GM18868 (cell line): ENCODE data around the gene ACTL7B.
A peak's percentile ranks its signal among the peaks of the same experiment; 100 is the strongest.
"Not testable (repeated sequence)": the region's sequence is repeated elsewhere in the genome, so short reads cannot be mapped to it uniquely, and the experiment has no call there.

ENCODE experiments used
- ATAC-seq: cut with Tn5 transposase; IDR thresholded peaks from one replicate; pipeline ENCODE4 v1.9.1; 2021; ENCODE audit warnings: mild to moderate bottlenecking, moderate library complexity; ENCODE audit not compliant: unreplicated experiment

Gene ACTL7B

GRCh38 chr9:108845507-108845906 is 10.3 kb downstream of the ACTL7B start:
- no peak for ATAC-seq

- ATAC-seq = no peak
Observed at GRCh38 chr9:108844856-108845255, 10.9 kb downstream of the ACTL7B start.

GRCh38 chr9:108844391-108844790 is 11.4 kb downstream of the ACTL7B start:
- no peak for ATAC-seq

DNA sequence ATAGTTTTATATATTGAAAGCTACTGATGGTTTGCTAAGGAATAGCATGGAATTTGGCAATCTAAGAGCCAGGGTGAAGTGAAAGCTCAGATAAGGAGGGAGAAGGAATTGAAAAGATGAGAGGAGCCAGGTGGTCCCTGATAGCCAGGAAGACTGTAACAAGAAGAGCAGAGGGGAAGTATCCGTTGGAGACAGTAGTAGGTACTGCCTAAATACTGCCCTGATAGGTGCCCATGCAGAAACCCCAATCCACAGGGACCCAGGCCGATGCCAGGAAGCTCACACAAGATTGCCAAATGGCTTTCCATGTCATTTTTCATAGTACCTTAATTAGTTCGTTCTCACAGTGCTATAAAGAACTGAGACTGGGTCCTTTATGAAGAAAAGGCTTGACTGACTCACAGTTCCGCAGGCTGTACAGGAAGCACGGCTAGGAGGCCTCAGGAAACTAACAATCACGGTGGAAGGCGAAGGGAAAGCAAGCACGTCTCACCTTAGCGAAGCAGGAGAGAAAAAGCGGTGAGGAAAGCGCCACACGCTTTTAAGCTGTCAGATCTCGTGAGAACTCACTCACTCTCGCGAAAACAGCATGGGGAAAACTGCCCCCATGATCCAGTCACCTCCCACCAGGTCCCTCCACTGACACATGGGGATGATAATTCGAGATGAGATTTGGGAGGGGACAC is 13.0 kb downstream of the ACTL7B start:
- ATAC-seq = peak; percentile 65

- not testable (repeated sequence) for ATAC-seq
Observed at GRCh38 chr9:108839561-108839960, 16.2 kb downstream of the ACTL7B start.

GRCh38 chr9:108838017-108838416 is 17.8 kb downstream of the ACTL7B start:
- ATAC-seq = no peak

DNA sequence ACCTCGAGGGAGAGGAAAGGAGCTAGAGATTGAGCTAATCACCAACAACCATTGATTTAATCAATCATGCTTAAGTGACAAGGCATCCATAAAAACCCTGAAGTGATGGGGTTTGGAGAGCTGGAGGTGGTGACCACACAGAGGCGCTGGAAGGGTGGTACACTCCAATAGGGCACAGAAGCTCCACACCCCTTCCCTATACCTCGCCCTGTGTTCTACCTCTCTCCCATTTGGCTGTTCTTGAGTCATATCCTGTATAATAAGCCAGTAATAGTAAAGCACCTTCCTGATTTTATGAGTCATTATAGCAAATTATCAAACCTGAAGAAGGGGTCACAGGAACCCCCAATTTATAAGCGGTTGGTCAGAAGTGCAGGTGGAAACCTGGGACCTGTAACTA is 18.3 kb downstream of the ACTL7B start:
- no peak for ATAC-seq

GRCh38 chr9:108836781-108837180 is 19.0 kb downstream of the ACTL7B start:
- ATAC-seq = no peak

DNA sequence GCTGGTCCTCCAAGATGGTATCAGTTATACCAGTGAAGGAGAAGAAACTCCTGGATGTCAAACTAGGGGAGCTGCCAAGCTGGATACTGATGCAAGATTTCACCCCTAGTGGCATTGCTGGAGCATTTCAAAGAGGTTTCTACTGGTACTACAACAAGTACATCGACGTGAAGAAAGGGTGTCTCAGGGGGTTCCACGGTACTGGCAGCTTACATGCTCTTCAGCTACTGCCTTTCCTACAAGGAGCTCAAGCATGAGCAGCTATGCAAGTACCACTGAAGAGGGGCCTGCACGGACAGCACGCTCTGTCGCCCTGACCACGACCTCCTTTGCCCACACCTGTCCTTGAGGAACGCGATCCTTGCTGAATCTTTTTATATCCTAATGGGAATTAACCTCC is 19.5 kb downstream of the ACTL7B start:
- ATAC-seq = no peak

- no peak for ATAC-seq
Observed at GRCh38 chr9:108835831-108836230, 20.0 kb downstream of the ACTL7B start.

GRCh38 chr9:108834959-108835665 is 20.7 kb downstream of the ACTL7B start:
- ATAC-seq = no peak

GRCh38 chr9:108832179-108832500 is 23.6 kb downstream of the ACTL7B start:
- no peak for ATAC-seq

GRCh38 chr9:108831496-108832178 is 24.1 kb downstream of the ACTL7B start:
- ATAC-seq = no peak

DNA sequence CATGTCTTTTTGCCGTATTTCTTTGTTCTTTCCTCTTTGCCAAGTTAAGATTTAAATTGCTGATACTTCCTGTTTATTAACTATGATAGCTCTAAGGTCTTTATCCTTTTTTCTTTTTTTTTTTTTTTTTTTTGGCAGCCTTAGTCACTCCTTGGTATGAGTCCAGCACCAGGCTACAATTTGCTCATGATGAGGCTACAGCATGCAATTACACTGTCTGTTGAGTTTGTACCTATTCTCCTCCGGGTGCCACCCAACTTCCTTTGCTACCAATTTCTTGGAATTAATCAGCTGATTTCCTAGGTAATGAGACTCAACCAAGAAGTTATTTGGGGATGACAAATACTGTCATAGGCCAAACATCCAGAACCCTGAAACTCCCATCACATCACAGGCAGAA is 25.5 kb downstream of the ACTL7B start:
- ATAC-seq = no peak

GRCh38 chr9:108823829-108824228 is 32.0 kb downstream of the ACTL7B start:
- ATAC-seq = no peak

GRCh38 chr9:108816037-108816436 is 39.7 kb downstream of the ACTL7B start:
- ATAC-seq = no peak

- no peak for ATAC-seq
Observed at GRCh38 chr9:108815156-108815555, 40.6 kb downstream of the ACTL7B start.

DNA sequence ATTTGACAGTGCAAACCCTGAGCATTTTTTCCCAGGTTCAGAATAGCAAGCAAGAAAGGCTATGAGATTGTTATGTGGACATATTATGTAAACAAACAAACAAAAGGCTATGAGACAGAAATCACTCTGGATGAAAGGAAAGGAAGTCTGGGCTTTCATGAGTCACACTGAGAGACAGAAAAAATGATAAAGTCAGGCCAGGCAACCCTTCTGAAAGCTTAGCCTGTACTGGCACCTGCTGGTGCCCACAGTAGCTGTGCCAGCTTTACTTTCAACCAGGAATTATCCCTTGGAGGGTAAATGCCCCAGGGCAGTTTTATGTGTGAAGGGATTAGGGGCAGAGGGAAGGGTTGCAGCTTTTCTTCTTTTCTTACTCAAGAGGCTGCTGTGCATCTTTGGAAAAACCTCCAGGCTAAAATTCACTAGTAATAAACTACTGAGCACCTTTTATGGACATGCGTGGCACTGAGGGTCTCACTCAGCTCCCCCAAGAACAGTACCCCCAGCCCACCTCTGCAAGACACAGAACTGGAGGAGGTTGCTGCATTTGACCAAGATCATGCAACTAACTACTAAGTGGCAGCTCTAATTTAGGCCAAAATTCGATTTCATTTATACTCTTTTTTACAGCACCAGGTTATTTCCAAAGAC is 41.7 kb downstream of the ACTL7B start:
- ATAC-seq = no peak

DNA sequence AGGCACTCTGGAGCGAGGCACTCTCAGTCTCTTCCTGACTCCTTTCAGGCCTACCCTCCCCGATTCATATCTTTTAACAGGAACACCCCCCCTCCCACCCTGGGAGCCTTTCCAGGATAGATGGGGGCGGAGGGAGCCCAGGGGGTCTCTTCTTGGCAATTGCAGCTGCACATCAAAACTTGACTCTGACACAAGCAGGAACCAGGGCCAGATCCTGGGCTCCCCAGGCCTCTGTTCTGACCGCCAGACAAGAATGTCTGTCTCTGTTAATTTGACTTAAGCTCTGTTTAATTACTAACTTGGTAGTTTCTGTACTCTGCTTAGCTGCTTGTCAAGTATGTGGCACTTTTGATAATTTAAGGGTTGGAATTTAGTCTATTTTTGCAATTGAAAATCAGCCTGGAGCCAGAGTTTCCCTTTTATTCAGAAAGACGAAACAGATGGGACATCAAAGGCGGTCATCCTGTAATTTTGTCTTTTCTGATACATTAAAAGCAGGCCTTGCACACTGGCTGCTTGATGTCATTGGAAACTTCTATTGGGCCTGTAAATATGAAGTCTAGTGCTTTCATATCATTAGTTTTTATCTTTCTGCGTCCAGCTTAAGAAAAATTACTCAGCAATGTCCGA is 43.3 kb downstream of the ACTL7B start:
- ATAC-seq = no peak

DNA sequence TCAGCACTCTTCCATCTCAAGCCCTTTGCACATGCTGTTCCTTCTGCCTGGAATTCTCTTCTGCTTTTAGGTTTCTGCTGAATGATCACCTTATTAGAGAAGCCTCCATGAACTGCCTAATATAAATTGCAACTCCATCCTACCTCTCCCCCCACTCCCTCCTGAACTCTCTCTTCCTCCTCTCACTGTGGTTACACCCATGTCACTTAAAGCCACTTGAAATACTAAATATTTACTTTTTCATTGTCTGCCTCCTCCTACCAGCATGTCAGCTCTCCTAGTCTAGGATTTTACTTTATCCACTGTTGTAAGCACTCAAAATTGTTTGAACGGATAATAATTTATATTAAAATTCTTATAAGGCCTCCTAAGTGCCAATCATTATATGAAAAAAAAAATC is 43.8 kb downstream of the ACTL7B start:
- ATAC-seq = no peak

- ATAC-seq = no peak
Observed at GRCh38 chr9:108809269-108809668, 46.5 kb downstream of the ACTL7B start.
